ENCODE data around the gene POP7.
"Not testable (repeated sequence)": the region's sequence is repeated elsewhere in the genome, so short reads cannot be mapped to it uniquely, and the experiment has no call there.

The POP7 gene

DNA sequence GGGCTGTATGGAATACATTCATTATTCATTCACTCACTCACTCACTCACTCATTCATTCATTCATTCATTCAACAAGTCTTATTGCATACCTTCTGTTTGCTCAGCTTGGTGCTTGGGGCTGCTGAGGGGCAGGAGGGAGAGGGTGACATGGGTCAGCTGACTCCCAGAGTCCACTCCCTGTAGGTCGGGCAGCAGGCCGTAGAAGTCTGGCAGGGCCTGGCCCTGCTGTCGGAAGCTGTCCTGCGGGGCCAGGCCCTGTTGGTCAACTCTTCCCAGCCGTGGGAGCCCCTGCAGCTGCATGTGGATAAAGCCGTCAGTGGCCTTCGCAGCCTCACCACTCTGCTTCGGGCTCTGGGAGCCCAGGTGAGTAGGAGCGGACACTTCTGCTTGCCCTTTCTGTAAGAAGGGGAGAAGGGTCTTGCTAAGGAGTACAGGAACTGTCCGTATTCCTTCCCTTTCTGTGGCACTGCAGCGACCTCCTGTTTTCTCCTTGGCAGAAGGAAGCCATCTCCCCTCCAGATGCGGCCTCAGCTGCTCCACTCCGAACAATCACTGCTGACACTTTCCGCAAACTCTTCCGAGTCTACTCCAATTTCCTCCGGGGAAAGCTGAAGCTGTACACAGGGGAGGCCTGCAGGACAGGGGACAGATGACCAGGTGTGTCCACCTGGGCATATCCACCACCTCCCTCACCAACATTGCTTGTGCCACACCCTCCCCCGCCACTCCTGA is 16.7 kb downstream of the POP7 start:
- H3K27me3 ChIP-seq (ENCODE audit: control insufficient read depth, insufficient read depth, low read length), result peaks cover 37% of the 10 kb centered on the region

DNA sequence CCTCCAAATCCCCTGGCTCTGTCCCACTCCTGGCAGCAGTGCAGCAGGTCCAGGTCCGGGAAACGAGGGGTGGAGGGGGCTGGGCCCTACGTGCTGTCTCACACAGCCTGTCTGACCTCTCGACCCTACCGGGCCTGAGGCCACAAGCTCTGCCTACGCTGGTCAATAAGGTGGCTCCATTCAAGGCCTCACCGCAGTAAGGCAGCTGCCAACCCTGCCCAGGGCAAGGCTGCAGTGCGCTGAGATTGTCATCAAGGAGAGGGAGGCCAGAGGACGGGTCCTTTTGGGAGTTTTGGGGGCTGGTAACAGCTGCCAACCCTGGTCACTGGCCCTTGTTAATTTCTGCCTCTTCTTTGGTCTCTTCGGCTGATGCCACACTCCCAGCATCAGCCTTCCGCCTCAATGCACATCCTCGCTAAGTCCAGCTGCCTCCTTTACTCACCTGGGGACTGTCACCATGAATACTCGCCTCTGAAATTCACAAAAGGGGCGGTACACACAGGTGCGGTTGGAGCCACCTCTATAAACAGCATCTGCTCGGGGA is 17.9 kb downstream of the POP7 start:
- no peak overlapping the region for H3K9ac ChIP-seq (ENCODE audit: low read length)
- no peaks in the 10 kb centered on the region for H3K4me1 ChIP-seq (ENCODE audit: control insufficient read depth, low read depth, low read length)
- H3K9me3 ChIP-seq (ENCODE audit: control insufficient read depth, low read depth, low read length), result no peaks in the 10 kb centered on the region
- H3K36me3 ChIP-seq (ENCODE audit: control insufficient read depth, low read depth, low read length), result no peaks in the 10 kb centered on the region
- H3K27me3 ChIP-seq (ENCODE audit: control insufficient read depth, insufficient read depth, low read length), result peaks cover 37% of the 10 kb centered on the region
- H3K4me3 ChIP-seq (ENCODE audit: low read length), result no peak overlapping the region
- H3K27ac ChIP-seq (ENCODE audit: low read length), result no peak overlapping the region

More for the DNA sequence above, 16.7 kb downstream of the POP7 start:
- Histone ChIP-seq H3K27ac (ENCODE audit: low read length) (no peak overlapping the region), H3K9me3 (ENCODE audit: control insufficient read depth, low read depth, low read length) (no peaks in the 10 kb centered on the region), H3K9ac (ENCODE audit: low read length) (no peak overlapping the region), H3K4me1 (ENCODE audit: control insufficient read depth, low read depth, low read length) (no peaks in the 10 kb centered on the region), H3K36me3 (ENCODE audit: control insufficient read depth, low read depth, low read length) (no peaks in the 10 kb centered on the region), H3K4me3 (ENCODE audit: low read length) (no peak overlapping the region)

DNA sequence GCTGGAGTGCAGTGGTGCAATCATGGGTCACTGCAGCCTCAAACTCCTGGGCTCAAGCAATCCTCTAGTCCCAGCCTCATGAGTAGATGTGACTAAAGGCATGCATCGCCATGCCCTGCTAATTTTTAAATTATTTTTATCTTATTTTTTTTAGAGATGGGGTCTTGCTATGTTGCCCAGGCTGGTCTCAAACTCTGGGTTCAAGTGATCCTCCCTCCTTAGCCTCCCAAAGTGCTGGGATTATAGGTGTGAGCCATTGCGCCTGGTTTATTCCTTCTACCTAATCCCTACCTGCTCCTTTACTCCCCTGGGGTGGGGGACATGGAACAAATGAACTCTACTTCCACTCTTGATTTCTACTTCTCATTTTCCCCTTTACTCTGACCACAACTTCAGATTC is 18.4 kb downstream of the POP7 start:
- not testable (repeated sequence) for H3K4me1 ChIP-seq (ENCODE audit: control insufficient read depth, low read depth, low read length); H3K27ac ChIP-seq (ENCODE audit: low read length); H3K36me3 ChIP-seq (ENCODE audit: control insufficient read depth, low read depth, low read length); H3K9me3 ChIP-seq (ENCODE audit: control insufficient read depth, low read depth, low read length); H3K9ac ChIP-seq (ENCODE audit: low read length); H3K4me3 ChIP-seq (ENCODE audit: low read length)
- H3K27me3 ChIP-seq (ENCODE audit: control insufficient read depth, insufficient read depth, low read length), result peaks cover 37% of the 10 kb centered on the region

DNA sequence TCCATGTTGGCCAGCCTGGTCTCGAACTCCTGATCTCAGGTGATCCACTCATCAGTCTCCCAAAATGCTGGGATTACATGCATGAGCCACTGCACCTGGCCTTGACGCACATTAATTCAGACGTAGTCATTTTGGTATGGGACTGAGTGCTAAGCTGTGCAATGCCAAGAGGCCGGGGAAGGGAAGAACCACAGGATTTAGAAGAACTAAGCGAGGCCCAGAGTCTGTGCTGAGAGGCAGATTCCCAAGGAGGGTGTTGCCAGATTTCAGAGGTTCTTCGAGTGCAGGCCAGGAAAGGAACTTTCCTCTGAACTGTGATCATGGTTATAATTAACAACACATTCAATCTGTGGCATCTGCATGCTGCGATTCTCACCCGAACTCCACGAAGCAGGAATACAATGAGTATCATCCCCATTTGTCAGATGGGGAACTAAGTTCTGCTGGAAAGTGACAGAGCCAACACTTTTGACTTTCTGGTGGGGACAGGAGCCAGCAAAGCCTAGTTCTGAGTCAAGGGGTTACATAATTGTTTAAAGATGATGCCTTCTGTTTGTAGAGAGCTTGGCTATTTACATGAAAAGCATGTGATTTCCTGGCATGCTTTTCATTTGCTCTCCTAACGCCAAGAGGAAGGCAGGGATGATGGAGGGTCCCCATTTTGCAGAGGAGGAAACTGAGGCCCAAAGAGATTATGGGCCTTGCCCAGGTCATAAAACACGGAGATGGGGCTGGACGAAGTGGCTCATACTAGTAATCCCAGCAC is 21.3 kb downstream of the POP7 start:
- no peaks in the 10 kb centered on the region for H3K4me1 ChIP-seq (ENCODE audit: control insufficient read depth, low read depth, low read length)
- H3K27ac ChIP-seq (ENCODE audit: low read length), result no peak overlapping the region
- H3K9me3 ChIP-seq (ENCODE audit: control insufficient read depth, low read depth, low read length), result no peaks in the 10 kb centered on the region
- H3K36me3 ChIP-seq (ENCODE audit: control insufficient read depth, low read depth, low read length), result no peaks in the 10 kb centered on the region
- H3K4me3 ChIP-seq (ENCODE audit: low read length), result no peak overlapping the region
- H3K9ac ChIP-seq (ENCODE audit: low read length), result no peak overlapping the region
- H3K27me3 ChIP-seq (ENCODE audit: control insufficient read depth, insufficient read depth, low read length), result peaks cover 8% of the 10 kb centered on the region

DNA sequence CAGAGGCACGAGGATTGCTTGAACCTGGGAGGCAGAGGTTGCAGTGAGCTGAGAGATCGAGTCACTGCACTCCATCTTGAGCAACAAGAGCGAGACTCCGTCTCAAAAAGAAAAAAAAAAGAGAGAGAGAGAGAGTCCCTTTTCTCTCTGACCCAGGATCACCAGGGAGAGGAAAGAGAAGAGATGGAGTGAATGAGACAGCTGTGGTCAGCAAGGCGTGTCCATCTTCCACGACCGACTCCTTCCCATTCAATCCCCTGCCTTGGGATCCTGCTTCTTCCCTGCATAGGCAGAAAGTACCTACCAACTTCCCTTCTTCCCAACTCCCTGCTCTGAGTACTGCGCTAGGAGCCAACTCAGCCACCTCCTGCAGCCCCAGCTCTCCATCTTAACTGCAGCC is 22.3 kb downstream of the POP7 start:
- peaks cover 1% of the 10 kb centered on the region for H3K27me3 ChIP-seq (ENCODE audit: control insufficient read depth, insufficient read depth, low read length)
- H3K36me3 ChIP-seq (ENCODE audit: control insufficient read depth, low read depth, low read length), result no peaks in the 10 kb centered on the region
- H3K4me3 ChIP-seq (ENCODE audit: low read length), result no peak overlapping the region
- no peaks in the 10 kb centered on the region for H3K4me1 ChIP-seq (ENCODE audit: control insufficient read depth, low read depth, low read length)
- H3K9ac ChIP-seq (ENCODE audit: low read length), result no peak overlapping the region
- H3K9me3 ChIP-seq (ENCODE audit: control insufficient read depth, low read depth, low read length), result no peaks in the 10 kb centered on the region
- H3K27ac ChIP-seq (ENCODE audit: low read length), result no peak overlapping the region

DNA sequence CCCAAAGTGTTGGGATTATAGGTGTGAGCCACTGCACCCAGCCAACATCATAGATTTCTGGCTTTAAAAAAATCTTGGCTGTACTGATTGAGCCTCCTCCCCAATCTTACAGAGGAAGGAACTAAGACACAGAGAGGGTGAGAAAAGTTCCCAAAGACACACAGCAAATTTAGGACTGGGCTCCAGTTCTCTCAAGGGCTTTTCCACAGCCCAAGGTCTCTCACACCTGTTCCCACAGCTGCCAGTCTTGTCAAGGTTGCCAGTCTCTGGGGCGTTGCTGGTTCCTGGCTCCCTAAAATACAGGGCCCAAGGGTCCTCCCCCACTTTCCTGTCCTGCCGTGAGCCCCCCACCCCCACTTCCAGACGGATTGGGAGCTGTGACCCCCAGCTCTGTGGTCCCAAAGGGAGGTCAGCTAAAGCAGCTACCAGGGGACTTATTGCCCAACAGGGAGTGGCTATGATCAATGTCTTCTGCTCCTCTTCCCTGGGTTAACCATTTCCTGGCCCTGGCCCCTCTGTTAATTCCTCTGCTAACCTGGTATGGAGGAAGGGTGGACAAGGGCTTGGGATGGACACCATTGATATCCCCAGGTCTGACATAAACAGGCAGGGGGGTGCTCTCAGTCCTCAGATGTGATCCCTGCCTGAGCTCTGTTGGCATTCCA is 24.3 kb downstream of the POP7 start:
- no peaks in the 10 kb centered on the region for H3K27me3 ChIP-seq (ENCODE audit: control insufficient read depth, insufficient read depth, low read length)

DNA sequence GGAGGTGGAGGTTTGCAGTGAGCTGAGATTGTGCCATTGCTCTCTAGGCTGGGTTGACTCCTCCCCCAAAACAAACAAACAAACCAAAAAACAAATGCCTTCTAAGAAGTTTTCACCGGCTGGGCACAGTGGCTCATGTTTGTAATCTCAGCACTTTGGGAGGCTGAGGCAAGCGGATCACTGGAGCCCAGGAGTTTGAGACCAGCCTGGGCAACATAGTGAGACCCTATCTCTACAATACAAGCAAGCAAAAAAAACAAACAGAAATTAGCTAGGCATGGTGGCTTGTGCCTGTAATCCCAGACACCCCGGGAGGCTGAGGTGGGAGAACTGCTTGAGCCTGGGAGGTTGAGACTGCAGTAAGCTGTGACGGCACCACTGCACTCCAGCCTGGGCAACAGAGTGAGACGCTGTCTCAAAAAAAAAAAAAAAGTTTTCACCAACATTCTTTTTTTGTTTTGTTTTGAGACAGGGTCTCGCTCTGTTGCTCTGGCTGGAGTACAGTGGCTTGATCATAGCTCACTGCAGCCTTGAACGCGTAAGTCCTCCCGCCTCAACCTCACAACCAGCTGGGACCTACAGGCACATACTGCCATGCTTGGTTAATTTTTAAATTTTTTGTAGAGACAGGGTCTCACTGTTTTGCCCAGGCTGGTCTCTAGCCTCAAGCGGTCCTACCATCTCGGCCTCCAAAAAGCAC is 26.2 kb downstream of the POP7 start:
- Histone ChIP-seq H3K4me1 (ENCODE audit: control insufficient read depth, low read depth, low read length) (no peaks in the 10 kb centered on the region), H3K27ac (ENCODE audit: low read length) (no peak overlapping the region), H3K9ac (ENCODE audit: low read length) (no peak overlapping the region), H3K9me3 (ENCODE audit: control insufficient read depth, low read depth, low read length) (no peaks in the 10 kb centered on the region), H3K27me3 (ENCODE audit: control insufficient read depth, insufficient read depth, low read length) (no peaks in the 10 kb centered on the region), H3K36me3 (ENCODE audit: control insufficient read depth, low read depth, low read length) (no peaks in the 10 kb centered on the region), H3K4me3 (ENCODE audit: low read length) (no peak overlapping the region)

More for the DNA sequence above, 24.3 kb downstream of the POP7 start:
- Histone ChIP-seq H3K9me3 (ENCODE audit: control insufficient read depth, low read depth, low read length) (no peaks in the 10 kb centered on the region), H3K9ac (ENCODE audit: low read length) (no peak overlapping the region), H3K27ac (ENCODE audit: low read length) (no peak overlapping the region), H3K36me3 (ENCODE audit: control insufficient read depth, low read depth, low read length) (no peaks in the 10 kb centered on the region), H3K4me3 (ENCODE audit: low read length) (no peak overlapping the region), H3K4me1 (ENCODE audit: control insufficient read depth, low read depth, low read length) (no peaks in the 10 kb centered on the region)

DNA sequence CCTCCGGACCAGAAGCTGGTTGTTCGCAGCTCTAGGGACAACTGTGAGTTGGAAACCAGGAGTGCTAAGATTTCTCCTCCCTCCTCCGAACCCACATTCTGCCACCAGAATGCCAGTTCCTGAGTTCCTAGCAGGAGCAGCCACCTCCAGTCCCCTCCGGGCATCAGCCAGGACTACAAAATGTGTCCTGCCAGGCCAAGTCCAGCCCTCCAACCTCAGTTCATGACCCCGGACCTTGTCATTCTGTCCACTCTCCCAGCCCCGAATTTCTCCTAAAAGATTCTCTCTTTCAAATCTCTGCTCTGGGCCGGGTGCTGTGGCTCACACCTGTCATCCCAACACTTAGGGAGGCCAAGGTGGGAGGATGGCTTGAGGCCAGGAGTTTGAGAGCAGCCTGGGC is 29.8 kb downstream of the POP7 start:
- no peaks in the 10 kb centered on the region for H3K36me3 ChIP-seq (ENCODE audit: control insufficient read depth, low read depth, low read length)
- no peak overlapping the region for H3K4me3 ChIP-seq (ENCODE audit: low read length)
- H3K9ac ChIP-seq (ENCODE audit: low read length), result no peak overlapping the region
- H3K9me3 ChIP-seq (ENCODE audit: control insufficient read depth, low read depth, low read length), result no peaks in the 10 kb centered on the region
- no peaks in the 10 kb centered on the region for H3K27me3 ChIP-seq (ENCODE audit: control insufficient read depth, insufficient read depth, low read length)
- no peak overlapping the region for H3K27ac ChIP-seq (ENCODE audit: low read length)
- no peaks in the 10 kb centered on the region for H3K4me1 ChIP-seq (ENCODE audit: control insufficient read depth, low read depth, low read length)

DNA sequence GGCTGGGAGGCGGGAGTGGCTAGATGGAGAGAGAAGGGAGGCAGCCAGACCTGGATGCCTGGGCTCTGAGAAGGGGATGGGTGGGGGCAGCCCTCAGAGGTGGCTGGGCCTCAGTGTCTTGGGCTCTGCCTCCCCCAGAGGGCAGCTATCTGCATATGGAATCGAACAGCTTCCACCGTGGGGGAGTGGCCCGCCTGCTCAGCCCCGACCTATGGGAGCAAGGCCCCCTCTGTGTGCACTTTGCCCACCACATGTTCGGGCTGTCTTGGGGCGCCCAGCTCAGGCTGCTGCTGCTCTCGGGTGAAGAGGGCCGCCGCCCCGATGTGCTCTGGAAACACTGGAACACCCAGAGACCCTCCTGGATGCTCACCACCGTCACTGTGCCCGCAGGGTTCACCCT is 30.8 kb downstream of the POP7 start:
- no peak overlapping the region for H3K4me3 ChIP-seq (ENCODE audit: low read length)
- H3K9ac ChIP-seq (ENCODE audit: low read length), result no peak overlapping the region
- no peak overlapping the region for H3K27ac ChIP-seq (ENCODE audit: low read length)
- H3K27me3 ChIP-seq (ENCODE audit: control insufficient read depth, insufficient read depth, low read length), result no peaks in the 10 kb centered on the region
- no peaks in the 10 kb centered on the region for H3K9me3 ChIP-seq (ENCODE audit: control insufficient read depth, low read depth, low read length)
- H3K36me3 ChIP-seq (ENCODE audit: control insufficient read depth, low read depth, low read length), result no peaks in the 10 kb centered on the region
- no peaks in the 10 kb centered on the region for H3K4me1 ChIP-seq (ENCODE audit: control insufficient read depth, low read depth, low read length)

DNA sequence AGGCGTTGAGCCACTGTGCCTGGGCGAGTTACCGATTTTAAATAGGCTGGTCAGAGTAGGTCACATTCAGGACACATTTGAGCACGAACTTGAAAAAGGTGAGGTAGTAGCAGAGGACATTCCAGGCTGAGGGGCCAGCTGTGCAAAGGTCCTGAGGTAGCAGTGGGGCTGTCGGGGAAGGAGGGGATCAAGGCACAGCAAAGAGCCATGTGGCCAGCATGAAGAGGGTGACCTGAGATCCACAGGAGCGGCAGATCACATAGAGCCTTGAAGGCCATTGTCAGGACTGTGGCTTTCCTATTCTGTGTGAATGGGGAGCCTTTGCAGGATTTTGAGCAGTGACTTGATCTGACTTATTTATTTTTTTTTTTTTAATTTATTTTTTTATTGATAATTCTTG is 34.0 kb downstream of the POP7 start:
- Histone ChIP-seq H3K9ac (ENCODE audit: low read length) (no peak overlapping the region), H3K4me1 (ENCODE audit: control insufficient read depth, low read depth, low read length) (no peaks in the 10 kb centered on the region), H3K27me3 (ENCODE audit: control insufficient read depth, insufficient read depth, low read length) (no peaks in the 10 kb centered on the region)

DNA sequence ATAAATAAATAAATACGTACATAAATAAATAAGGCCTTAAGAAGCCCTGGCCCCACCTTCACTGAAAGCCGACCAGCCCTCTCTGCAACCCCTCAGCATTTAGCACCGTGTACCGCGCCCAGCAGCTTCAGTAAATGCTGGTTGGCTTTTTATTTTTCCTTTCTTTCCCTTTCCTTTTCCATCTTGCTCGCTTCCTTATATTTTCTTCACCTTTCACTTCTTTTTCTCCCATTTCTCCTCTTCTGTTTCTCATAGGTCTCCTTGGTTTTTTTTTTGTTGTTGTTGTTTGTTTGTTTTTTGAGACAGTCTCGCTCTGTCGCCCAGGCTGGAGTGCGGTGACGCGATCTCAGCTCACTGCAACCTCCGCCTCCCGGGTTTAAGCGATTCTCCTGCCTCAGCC is 38.7 kb downstream of the POP7 start:
- no peaks in the 10 kb centered on the region for H3K4me1 ChIP-seq (ENCODE audit: control insufficient read depth, low read depth, low read length)
- no peaks in the 10 kb centered on the region for H3K27me3 ChIP-seq (ENCODE audit: control insufficient read depth, insufficient read depth, low read length)
- H3K9ac ChIP-seq (ENCODE audit: low read length), result no peak overlapping the region
- H3K36me3 ChIP-seq (ENCODE audit: control insufficient read depth, low read depth, low read length), result no peaks in the 10 kb centered on the region
- H3K27ac ChIP-seq (ENCODE audit: low read length), result no peak overlapping the region
- no peaks in the 10 kb centered on the region for H3K9me3 ChIP-seq (ENCODE audit: control insufficient read depth, low read depth, low read length)
- no peak overlapping the region for H3K4me3 ChIP-seq (ENCODE audit: low read length)

More for the DNA sequence above, 34.0 kb downstream of the POP7 start:
- H3K9me3 ChIP-seq (ENCODE audit: control insufficient read depth, low read depth, low read length), result no peaks in the 10 kb centered on the region
- H3K27ac ChIP-seq (ENCODE audit: low read length), result no peak overlapping the region
- H3K36me3 ChIP-seq (ENCODE audit: control insufficient read depth, low read depth, low read length), result no peaks in the 10 kb centered on the region
- H3K4me3 ChIP-seq (ENCODE audit: low read length), result no peak overlapping the region
